G401 (cell line): Measurements from ENCODE around the gene CACNA1C. TPM values are rescaled to one million over a fixed set of nuclear protein-coding genes. Genes with fewer than 3 reads are reported as not detected.
"Not testable (repeated sequence)": the region's sequence is repeated elsewhere in the genome, so short reads cannot be mapped to it uniquely, and the experiment has no call there.

Source experiments
- DNase-seq: peaks from one replicate; pipeline ENCODE4 v3.0.0-alpha.2; 2015; ENCODE audit warnings: low spot score
- in situ Hi-C: cut with HindIII; loops from 2 replicates; pipeline ENCODE4 v1.10.0; 2016; ENCODE audit warnings: low sequenced_read_pairs, mixed read lengths
- total RNA-seq: library from RNA; depleted of rRNA; stranded (reverse); fragments of >200 nt; shearing (Covaris generic); gene quantifications from 2 replicates; pipeline ENCODE4 v1.2.3, GENCODE V29; 2014

Gene CACNA1C
- total RNA-seq, 1 experiment from 2014 or later: 2.8 TPM

DNA sequence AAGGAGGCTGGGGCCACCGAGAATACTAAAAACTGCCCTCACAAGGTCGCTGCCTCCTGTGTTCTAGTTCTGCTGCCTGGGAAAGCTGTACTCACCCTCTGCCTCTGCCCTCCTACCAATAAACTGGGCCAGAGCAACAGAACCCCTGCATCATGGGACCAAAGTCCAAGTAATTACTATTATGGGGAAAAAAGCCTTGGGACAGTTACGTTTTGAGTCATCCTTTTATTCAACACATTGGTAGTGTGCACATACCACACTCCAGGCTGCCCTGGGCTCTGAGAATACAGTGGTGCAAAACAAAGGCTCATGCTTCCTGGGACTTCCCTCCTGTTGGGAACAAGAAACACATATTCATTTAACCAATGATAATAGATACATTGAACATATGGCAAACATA is 49.0 kb downstream of the CACNA1C start:
- DNase-seq: no peak
- in situ Hi-C loops: no loop called here

DNA sequence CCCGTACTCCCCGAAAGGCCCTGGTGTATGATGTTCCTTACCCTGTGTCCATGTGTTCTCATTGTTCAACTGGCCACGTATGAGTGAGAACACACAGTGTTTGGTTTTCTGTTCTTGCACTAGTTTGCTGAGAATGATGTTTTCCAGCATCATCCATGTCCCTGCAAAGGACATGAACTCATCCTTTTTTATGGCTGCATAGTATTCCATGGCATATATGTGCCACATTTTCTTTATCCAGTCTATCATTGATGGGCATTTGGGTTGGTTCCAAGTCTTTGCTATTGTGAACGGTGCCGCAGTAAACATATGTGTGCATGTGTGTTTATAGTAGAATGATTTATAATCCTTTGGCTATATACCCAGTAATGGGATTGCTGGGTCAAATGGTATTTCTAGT is 49.9 kb downstream of the CACNA1C start:
- in situ Hi-C loops, DNase-seq: not testable (repeated sequence)

DNA sequence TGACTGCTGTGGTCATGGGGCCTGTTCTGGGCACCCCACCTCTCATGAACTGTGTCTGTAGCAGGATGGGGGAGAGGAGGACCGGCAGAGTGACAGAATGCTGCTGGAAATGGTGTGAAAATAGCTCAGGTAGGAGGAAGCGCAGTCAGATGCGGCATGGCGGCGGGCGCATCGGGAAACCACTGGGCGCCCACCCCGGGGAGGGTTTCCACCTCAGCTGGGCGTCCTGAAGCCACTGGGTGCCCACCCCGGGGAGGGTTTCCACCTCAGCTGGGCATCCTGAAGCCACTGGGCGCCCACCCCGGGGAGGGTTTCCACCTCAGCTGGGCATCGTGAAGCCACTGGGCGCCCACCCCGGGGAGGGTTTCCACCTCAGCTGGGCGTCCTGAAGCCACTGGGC is 52.6 kb downstream of the CACNA1C start:
- in situ Hi-C loops, DNase-seq: not testable (repeated sequence)

DNA sequence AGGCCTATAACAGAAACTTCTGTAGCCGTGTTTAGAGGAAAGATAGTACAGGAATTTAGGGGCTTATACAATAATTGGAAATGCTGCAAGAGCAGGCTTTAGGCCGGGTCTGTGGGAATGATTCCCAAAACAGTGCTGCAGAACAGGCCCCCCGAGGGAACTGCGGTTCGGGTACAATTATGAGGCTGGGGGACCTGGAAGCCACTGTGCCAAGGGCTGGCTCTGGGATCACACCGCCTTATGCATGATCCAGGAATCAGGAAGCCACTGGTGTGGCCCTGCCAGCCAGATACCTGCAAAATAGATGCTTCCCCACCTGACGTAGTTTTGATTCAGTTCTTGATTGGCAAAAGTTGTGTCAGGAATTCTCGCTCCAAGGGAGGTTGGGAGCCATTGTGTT is 55.4 kb downstream of the CACNA1C start:
- in situ Hi-C loops: no loop called here
- DNase-seq: no peak

DNA sequence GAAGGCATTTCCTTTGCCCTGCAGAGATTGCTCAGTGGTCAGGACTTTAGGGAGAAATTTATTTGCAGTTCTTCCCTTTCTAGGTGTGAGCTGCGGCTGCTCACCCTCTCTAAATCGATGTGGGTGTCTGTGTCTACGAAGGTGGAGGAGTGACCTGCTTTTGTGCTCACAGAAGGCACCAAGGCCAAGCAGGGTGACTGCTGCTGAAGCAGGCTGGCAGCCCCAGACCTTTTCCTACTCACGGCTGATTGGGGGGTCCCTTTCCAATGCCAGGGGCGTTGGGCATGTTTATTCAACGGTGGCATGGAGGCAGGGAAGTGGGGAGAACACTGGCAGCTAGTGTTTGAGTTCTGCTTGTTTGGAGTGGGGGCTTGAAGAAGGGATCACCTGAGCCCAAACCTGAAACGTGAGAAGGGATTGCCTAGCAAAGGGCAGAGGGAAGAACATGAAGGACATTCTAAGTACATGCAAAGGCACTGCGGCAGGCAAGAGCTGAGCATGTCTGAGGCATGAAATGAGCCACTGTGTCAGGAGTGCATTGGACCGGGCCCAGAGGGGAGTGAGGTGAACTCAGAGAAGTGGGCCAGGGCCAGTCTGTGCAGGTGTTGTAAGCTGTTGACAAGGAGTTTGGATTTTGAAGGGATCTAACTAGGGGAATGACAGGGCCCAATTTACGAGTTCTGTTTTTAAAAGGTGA is 56.3 kb downstream of the CACNA1C start:
- in situ Hi-C loops: no loop called here
- DNase-seq: no peak

DNA sequence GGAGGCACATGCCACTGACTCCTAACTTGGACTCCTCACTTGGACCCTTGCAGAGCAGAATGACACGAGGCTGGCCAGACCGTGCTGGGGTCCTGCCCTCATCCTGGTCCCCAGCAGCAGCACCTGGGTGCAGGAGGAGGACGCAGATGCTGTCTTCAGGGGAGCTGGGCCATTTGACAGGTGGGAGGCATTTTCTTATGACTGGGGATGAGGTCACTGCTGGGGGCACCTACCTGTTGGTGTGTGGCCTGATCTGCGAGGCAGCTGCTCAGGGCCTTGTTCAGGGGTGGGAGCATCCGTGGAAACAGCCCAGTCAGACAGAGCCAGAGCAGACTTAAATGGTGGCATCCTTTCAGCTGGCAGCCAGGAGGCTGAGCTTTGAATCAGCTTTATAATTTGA is 57.3 kb downstream of the CACNA1C start:
- DNase-seq: no peak
- in situ Hi-C loops: no loop called here

DNA sequence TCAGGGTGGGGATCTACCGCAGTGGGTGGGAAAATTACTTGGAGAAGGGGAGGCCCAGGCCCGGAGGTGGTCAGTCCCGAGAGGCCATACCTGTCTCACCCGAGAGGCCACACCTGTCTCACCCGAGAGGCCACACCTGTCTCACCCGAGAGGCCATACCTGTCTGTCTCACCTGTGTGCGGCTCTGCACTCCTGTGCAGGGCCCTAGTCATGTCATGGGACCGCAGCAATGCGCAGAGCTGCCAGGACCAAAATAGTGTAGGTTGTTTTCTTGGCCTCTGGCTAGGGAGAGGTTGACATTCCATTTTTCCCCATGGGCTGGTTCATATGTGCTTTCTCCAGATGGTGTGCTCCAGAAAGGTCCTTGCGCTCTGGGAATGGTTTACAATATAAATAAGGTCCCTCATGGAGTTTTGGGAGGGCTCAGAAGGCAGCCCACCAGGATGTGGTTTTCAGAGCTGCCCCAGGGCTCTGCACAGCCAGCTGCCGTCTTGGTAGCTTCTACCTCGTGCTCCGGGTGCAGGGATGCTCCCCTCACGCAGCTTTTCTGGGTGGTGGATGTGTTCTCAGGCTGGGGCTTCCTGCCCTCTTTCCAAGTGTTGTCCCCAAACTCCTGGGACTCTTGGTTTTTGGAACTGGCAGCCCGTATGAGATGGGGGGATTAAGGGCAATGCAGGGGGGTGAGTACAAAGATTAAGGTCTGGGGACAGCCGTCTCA is 58.2 kb downstream of the CACNA1C start:
- in situ Hi-C loops: no loop called here

DNA sequence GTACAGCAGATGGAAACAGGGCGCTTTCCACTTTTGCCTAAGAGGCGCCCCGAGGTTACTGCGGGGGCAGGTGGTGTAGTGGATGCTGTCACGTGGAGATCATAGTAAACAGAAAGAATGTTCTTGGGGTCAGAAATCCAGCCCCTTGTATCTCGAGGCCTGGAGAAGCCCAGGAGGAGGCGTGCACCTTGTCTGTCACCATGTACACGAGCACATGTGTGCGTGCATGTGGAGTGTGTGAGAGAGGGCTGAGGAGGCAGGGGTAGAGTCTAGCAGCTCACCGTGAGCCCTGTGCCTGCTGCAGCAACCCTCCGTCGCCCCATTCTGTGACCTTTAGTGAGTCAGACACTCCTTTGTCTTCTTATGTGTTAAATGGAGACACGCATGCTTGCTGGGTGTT is 59.0 kb downstream of the CACNA1C start:
- in situ Hi-C loops: no loop called here
- no peak for DNase-seq

More for the DNA sequence above, 58.2 kb downstream of the CACNA1C start:
- DNase-seq: no peak

DNA sequence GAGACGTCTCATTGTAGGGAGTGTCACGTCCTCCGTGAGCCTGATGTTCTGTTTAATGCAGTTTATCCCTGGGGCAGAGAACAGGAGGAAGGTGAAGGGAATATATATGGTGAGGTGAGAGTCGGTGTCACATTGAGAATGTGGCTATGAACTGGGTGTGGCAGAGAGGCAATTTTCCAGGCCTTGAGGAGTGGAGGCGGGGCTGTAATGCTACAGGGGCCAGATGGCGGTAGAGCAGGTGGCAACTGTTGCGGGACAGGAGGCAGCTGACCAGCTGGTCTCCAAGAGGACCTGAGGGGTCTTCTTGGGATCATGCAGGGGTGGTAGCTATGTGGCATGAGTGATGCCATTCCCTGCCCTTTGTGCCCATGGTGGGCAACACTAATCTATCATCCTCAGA is 59.6 kb downstream of the CACNA1C start:
- peak; percentile 59 for DNase-seq
- in situ Hi-C loops: no loop called here

DNA sequence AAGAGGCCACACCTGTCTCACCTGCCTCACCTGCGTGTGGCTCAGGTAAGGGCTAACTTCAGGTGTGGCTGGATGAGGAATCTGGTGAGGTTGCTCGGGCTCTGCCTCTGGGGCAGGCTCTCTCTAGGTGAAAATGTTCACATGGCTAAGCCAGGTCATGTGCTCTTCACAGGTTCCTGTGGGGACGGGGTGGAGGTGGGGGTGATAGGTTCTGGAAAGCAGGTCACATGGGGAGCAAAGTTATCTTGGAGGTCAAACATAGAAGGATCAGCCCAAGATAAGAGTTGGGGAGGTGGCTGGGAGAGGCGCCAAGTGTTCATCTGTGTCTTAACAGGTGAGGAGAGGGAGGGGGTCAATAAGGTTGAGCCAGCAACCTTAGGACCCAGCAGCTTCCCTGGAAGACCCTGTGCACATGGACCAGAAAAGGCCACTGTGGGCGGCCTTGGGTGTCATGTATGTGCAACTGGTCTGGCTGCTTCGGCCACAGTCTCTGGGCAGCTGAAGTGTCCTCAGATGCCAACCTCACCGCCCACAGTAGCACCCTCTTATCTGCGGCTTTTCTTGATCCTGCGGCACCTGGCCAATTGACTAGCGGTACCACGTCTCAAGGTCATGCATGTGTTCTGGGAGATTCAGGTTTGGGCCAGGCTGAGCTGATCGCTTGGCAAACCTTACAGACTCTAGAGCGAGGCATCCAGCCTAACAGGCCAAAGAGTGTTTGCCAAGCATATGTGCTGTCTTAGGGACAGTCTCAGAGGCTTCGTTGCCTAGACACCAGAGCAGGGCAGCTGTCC is 60.5 kb downstream of the CACNA1C start:
- peak; percentile 96 for DNase-seq

DNA sequence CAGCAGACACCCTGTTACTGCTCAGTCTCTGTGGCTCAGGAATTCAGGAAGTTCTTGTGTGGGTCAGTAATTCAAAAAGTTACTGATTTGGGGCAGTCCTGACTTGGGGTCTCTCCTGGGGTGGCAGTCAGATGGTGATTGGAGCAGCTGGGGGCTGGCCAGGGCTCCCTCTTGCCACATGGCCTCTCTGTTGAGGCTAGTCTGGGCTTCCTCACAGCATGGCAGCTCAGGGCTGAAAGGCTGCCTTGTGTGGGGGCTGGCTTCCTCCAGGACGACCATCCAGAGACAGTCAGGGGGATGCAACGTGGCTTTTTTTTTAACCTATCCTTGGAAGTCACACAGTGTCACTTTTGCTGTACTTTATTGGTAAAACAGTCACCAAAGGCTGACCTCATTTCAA is 61.3 kb downstream of the CACNA1C start:
- in situ Hi-C loops: no loop called here
- no peak for DNase-seq

More for the DNA sequence above, 60.5 kb downstream of the CACNA1C start:
- in situ Hi-C loops: no loop called here

DNA sequence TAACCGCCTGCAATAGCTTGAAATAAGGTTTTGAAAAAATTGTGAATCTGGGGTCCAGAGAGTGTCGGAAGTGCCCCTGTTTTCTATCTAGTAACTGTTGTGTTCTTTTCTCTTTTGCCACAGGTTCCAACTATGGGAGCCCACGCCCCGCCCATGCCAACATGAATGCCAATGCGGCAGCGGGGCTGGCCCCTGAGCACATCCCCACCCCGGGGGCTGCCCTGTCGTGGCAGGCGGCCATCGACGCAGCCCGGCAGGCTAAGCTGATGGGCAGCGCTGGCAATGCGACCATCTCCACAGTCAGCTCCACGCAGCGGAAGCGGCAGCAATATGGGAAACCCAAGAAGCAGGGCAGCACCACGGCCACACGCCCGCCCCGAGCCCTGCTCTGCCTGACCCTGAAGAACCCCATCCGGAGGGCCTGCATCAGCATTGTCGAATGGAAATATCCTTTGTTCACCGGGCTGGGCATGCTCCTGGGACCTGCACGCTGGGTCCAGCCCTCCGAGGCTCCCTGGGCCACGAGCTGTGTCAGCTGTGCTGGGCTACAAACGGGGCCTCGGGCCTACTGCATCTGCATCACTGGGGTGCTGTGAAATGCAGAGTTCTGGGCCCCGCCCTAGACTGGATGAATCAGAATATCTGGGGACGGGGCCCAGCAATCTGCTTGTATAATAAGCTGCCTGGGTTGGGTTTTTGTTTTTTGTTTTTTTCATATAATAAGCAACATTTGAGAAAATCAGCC is 62.5 kb downstream of the CACNA1C start:
- DNase-seq: no peak
- in situ Hi-C loops: no loop called here

DNA sequence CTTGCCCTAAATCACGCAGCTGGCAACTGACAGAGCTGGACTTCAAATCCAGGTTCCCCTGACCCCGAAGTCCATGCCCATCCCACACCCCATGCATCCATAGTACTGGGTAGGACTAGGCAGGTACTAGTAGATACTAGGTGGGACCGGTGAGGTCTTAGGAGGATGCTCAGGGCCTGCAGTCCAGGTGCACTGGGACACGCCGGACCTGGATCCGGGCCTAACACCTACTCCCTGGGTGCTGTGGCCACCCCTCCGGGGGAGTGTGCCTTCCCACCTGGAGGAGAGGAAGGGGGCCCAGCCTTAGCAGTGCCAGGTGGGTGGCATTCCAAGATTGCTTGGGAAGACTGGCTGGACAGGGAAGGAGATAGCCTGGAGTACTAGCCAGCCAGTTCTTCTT is 64.8 kb downstream of the CACNA1C start:
- in situ Hi-C loops: no loop called here
- no peak for DNase-seq

DNA sequence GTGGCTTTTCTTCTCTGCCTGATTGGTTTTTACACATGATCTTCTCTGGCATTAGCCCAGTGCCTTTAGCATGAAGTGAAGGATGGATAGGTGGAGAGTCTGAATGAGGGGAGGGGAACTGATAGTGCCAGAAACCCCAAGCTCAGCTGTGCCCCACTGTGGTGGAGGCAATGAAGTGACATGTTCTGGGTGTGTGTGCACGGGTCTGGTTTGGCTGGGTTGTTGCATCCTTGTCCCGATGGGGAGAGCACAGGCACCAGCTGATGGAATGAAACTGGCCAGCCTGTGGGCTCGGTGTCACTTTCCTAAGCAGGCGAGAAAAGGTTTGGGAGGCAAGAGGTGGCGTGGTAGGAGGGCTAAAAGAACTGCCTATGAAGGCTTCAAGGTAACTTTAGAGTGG is 65.3 kb downstream of the CACNA1C start:
- in situ Hi-C loops: no loop called here

DNA sequence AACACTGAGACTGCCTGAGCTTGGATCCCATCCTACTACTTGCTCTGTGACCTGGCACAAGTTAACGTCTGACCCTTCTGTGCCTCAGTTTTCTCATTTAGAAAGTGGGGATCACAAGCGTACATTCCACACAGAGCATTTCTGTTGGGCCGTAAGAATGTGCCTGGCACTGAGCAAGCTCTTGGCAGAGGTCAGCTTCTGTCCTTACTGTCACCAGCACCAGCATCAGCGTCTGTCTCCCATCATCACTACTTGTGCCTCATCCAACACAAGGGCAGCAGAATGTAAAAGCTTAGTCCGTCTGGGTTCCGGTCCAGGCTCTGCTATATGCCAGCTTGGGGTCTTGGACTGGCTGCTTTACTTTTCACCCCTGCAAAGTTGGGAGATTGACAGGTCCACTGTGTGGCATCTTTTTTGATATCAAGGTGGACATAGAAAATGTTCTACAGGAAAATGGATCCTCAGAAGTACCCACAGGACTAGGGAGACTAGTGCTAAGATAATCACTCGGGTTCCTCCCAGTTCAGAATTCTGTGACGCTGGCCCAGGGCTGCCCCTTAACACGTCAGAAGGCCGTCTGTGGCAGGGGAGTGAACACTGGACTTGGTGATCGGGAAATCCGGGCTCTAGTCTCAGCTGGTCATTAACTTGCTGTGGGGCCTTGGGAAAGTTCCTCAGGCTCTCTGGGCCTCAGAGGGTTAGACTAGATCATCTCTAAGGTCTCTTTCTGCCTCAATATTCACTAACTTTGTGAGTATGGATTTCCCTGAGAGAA is 65.9 kb downstream of the CACNA1C start:
- DNase-seq: no peak
- in situ Hi-C loops: no loop called here

More for the DNA sequence above, 65.3 kb downstream of the CACNA1C start:
- DNase-seq: no peak

DNA sequence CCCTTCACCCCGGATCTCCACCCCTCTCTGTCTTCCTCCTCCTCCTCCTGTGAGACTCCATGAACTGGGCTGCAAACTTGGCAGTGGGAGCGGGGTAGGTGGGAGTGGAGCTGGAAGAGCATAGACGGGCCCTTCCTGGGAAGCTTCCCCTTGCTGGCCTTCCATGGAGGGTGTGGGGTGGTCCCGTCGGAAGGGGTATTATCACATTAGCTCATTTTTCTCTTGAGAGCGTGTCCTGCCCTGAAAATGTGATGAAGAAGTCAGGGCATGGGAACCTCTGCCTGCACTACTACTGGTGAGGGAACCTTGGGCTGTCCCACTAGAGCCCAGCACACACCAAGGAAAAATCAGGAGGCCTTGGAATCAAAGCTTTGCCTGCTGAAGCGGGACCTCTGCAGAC is 66.5 kb downstream of the CACNA1C start:
- no peak for DNase-seq
- in situ Hi-C loops: no loop called here

DNA sequence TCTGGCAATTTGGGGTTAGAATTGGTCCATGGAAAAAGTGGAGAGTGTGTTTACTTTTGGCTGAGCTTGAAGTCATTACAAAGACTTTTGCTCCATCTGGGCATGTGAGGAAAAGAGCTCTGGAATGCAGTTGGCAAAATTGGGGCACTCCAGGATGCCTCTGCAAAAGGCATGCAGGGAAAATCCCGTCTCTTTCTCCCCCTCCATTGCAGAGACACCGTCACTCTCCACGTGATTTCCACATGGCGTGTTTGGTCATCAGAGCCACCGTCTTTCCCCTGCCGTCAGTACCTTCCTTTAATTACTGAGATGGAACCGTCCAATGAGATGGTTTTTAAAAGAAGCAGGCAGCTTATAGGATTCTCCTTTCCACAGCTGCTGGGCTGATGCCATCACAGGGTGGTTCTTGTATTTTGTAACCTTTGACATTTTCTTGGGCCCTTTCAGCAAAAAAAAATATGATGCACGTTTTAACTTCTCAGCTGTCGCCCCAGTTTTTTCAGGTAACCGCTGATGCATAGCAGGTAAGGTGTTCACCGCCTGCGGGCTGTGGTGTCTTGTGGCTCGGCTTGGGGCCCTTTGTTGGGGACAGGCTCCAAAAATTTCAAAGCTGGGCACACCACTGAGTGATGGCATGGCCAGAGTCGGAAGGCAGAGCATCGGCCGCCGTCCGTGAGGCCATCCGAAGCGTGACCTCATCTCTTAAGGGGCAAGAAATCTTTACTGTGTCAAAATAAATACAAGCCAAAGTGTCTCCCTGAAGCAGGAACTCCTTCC is 68.4 kb downstream of the CACNA1C start:
- in situ Hi-C loops: no loop called here
- DNase-seq: no peak

DNA sequence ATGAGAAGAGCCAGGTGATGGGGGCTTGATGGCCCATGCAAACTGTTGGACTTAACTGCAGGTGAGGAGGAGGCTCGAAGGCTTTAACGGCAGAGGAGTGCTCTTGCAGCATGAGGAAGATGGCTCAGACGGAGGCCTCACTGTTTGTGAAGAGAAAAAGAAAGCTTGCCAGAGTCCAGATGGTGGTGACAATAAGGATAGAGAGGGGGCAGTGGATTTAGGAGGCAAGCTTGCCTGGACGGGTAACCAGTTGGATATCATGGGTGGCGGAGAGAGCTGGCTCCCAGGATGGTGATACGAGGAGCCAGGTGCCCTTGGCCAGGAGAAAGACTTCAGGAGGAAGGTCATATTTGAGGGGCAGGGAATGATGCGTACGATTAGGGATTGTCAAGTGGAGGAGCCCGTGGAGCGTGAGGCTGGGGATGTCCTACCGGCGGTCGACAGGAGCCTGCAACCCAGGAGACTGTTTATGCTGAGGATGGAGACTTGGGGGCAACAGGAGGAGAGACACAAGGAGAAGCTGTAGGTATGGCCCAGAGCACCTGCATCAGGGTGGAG is 71.8 kb downstream of the CACNA1C start:
- DNase-seq: peak; percentile 55
- in situ Hi-C loops: no loop called here
